22Rv1 (cell line): ENCODE measurements around the gene ALPG.
"Not testable (repeated sequence)": the region's sequence is repeated elsewhere in the genome, so short reads cannot be mapped to it uniquely, and the experiment has no call there.

Experiments used
- CTCF ChIP-seq: fragments of 450-650 bp; IDR thresholded peaks from 2 replicates; pipeline ENCODE4 v1.5.1; 2017; ENCODE audit warnings: mild to moderate bottlenecking
- ZFX ChIP-seq: fragments of 450-650 bp; IDR thresholded peaks from 2 replicates; pipeline ENCODE4 v1.6.1; 2017; ENCODE audit warnings: antibody characterized with exemption, borderline replicate concordance

GRCh38 chr2:232378735-232379151 lies 27.9 kb upstream of the ALPG start, which contains the start of gene ALPP:
- not testable (repeated sequence) for TF ChIP-seq CTCF, ZFX
